ENCODE data around the gene MATN3.
A peak's percentile ranks its signal among the peaks of the same experiment; 100 is the strongest.

Gene MATN3

GRCh38 chr2:20044778-20045177, 32.3 kb upstream of the MATN3 start:
- Mint-ChIP-seq H3K27me3 (ENCODE audit: low read depth, poor library complexity) (no peaks in the 10 kb centered on the region), H3K27ac (no peak overlapping the region), H3K36me3 (ENCODE audit: low read depth) (peaks cover 45% of the 10 kb centered on the region), H3K4me3 (no peak overlapping the region), H3K4me1 (peaks cover 35% of the 10 kb centered on the region), H3K9me3 (no peaks in the 10 kb centered on the region)
- no peak for TF ChIP-seq CTCF (IDR thresholded peaks at IDR 0.05)
- DNase-seq = no peak

GRCh38 chr2:20042531-20042930, 30.1 kb upstream of the MATN3 start:
- Mint-ChIP-seq H3K27me3 (ENCODE audit: low read depth, poor library complexity) (no peaks in the 10 kb centered on the region), H3K27ac (peak overlapping the region; percentile 74), H3K4me1 (peaks cover 18% of the 10 kb centered on the region), H3K4me3 (no peak overlapping the region), H3K36me3 (ENCODE audit: low read depth) (peaks cover 52% of the 10 kb centered on the region), H3K9me3 (no peaks in the 10 kb centered on the region)
- DNase-seq = no peak
- no peak for TF ChIP-seq CTCF (IDR thresholded peaks at IDR 0.05)

GRCh38 chr2:20040489-20041172, 28.2 kb upstream of the MATN3 start:
- TF ChIP-seq CTCF (IDR thresholded peaks at IDR 0.05) = no peak
- Mint-ChIP-seq H3K4me1 (peaks cover 30% of the 10 kb centered on the region), H3K27me3 (ENCODE audit: low read depth, poor library complexity) (no peaks in the 10 kb centered on the region), H3K4me3 (no peak overlapping the region), H3K9me3 (no peaks in the 10 kb centered on the region), H3K27ac (no peak overlapping the region), H3K36me3 (ENCODE audit: low read depth) (peaks cover 57% of the 10 kb centered on the region)
- DNase-seq = no peak

- peaks cover 21% of the 10 kb centered on the region for H3K4me1 Mint-ChIP-seq
- peak overlapping the region; percentile 66 for H3K27ac Mint-ChIP-seq
- H3K36me3 Mint-ChIP-seq (ENCODE audit: low read depth) = peaks cover 79% of the 10 kb centered on the region
- no peak for DNase-seq
- no peaks in the 10 kb centered on the region for H3K27me3 Mint-ChIP-seq (ENCODE audit: low read depth, poor library complexity)
- TF ChIP-seq CTCF (IDR thresholded peaks at IDR 0.05) = no peak
- H3K4me3 Mint-ChIP-seq = no peak overlapping the region
- no peaks in the 10 kb centered on the region for H3K9me3 Mint-ChIP-seq
Observed at GRCh38 chr2:20037660-20038059, 25.2 kb upstream of the MATN3 start.

GRCh38 chr2:20035955-20036666, 23.6 kb upstream of the MATN3 start:
- Mint-ChIP-seq H3K4me1 (peaks cover 21% of the 10 kb centered on the region), H3K27ac (peak overlapping the region; percentile 70), H3K9me3 (peaks cover 9% of the 10 kb centered on the region), H3K4me3 (no peak overlapping the region), H3K27me3 (ENCODE audit: low read depth, poor library complexity) (no peaks in the 10 kb centered on the region), H3K36me3 (ENCODE audit: low read depth) (peaks cover 84% of the 10 kb centered on the region)
- DNase-seq = no peak
- TF ChIP-seq CTCF (IDR thresholded peaks at IDR 0.05) = no peak

GRCh38 chr2:20034821-20035220, 22.4 kb upstream of the MATN3 start:
- TF ChIP-seq CTCF (IDR thresholded peaks at IDR 0.05) = no peak
- DNase-seq = no peak
- H3K36me3 Mint-ChIP-seq (ENCODE audit: low read depth) = peaks cover 85% of the 10 kb centered on the region
- peaks cover 22% of the 10 kb centered on the region for H3K9me3 Mint-ChIP-seq
- peaks cover 21% of the 10 kb centered on the region for H3K4me1 Mint-ChIP-seq
- H3K4me3 Mint-ChIP-seq = no peak overlapping the region
- no peaks in the 10 kb centered on the region for H3K27me3 Mint-ChIP-seq (ENCODE audit: low read depth, poor library complexity)
- peak overlapping the region; percentile 12 for H3K27ac Mint-ChIP-seq
